Mesodermal cell (in vitro differentiated cells): ENCODE measurements around the gene C2orf92. TPM values are rescaled to one million over a fixed set of nuclear protein-coding genes. Genes with fewer than 3 reads are reported as not detected.
"Not testable (repeated sequence)": the region's sequence is repeated elsewhere in the genome, so short reads cannot be mapped to it uniquely, and the experiment has no call there.

Source experiments
- H3K27ac ChIP-seq: 2 replicates; pipeline ENCODE4 v1.7.0; 2013; ENCODE audit warnings: mild to moderate bottlenecking, low read depth, low read length, moderate library complexity; ENCODE audit not compliant: severe bottlenecking
- H3K36me3 ChIP-seq: 2 replicates; pipeline ENCODE4 v1.7.1; 2013; ENCODE audit warnings: mild to moderate bottlenecking, low read length, moderate library complexity; ENCODE audit not compliant: control insufficient read depth, insufficient read depth
- H3K4me1 ChIP-seq: one replicate; pipeline ENCODE4 v1.7.1; 2013; ENCODE audit warnings: mild to moderate bottlenecking, low read length; ENCODE audit not compliant: insufficient read depth, control insufficient read depth, poor library complexity, severe bottlenecking
- H3K4me3 ChIP-seq: 2 replicates; pipeline ENCODE4 v1.7.0; 2013; ENCODE audit warnings: low read length, control low read depth, mild to moderate bottlenecking; ENCODE audit not compliant: insufficient read depth, poor library complexity, severe bottlenecking; ENCODE audit errors: extremely low read depth
- H3K9me3 ChIP-seq: 2 replicates; pipeline ENCODE4 v1.7.1; 2013; ENCODE audit warnings: mild to moderate bottlenecking, low read length, moderate library complexity; ENCODE audit not compliant: control insufficient read depth
- WGBS, 2 experiments: methylation state at CpG; one replicate each; pipeline ENCODE4 v1.1.5; 2013; ENCODE audit warnings: missing lambda C conversion rate in 2 of 2; ENCODE audit not compliant: insufficient coverage in 2 of 2; 5-methylcytosine and 5-hydroxymethylcytosine counted together
- polyA plus RNA-seq, 2 experiments: library from polyadenylated mRNA; stranded (reverse); fragments of 50-300 nt; gene quantifications; one replicate each; pipeline ENCODE4 v1.2.3, GENCODE V29; 2013

C2orf92 gene
- 4.6 TPM for polyA plus RNA-seq (2013, experiment 1 of 2)
- polyA plus RNA-seq (2013, experiment 2 of 2) = 5.8 TPM

DNA sequence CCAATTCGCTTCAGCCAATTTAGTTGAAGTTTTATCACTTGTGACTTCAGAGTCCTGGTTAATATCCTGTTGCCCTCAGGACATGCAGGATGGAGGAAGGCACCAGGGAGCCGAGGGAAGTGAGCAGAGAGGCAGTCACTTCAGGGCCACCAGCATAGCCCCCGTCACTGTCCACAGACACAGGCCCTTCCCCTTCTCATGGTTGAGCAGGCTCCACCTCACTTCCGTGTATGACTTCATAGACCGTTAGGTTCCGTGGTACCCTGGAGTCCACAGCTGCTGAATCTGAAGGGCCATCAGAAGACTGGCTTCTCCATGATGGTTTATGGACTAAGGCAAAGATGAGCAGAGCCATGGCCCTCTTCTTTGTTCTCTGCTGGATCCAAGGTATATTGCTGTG, at the start of gene C2orf92:
C2orf92 (plus strand) TSS at position 266 of the 400 bp plus-strand sequence; CDS start at position 342, 76 bp downstream.
- Histone ChIP-seq H3K4me1 (no peaks in the 10 kb centered on the region), H3K9me3 (no peaks in the 10 kb centered on the region), H3K4me3 (no peak within 1 kb of the TSS), H3K27ac (no peak within 1 kb of the TSS), H3K36me3 (no peaks in the 10 kb centered on the region)
- WGBS, 2 experiments = 94 to 97% methylated on average over 4 to 6 of the region's 6 CpGs

DNA sequence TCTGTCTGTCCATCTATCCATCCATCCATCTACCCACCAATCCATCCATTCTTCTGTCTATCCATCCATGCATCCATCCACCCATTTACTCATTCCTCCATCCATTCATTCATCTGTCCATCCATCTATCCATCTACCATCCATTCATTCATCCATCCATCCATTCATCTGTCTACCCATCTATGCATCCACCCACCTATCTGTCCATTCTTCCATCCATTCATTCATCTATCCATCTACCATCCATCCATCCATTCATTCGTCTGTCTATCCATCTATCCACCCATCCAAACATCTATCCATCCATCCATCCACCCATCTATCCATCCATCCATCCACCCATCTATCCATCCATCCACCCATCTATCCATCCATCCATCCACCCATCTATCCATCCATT, 49.0 kb upstream of the C2orf92 start:
- WGBS, 2 experiments = no CpG with 5 or more reads among the region's 1 CpG
- not testable (repeated sequence) for H3K4me3 ChIP-seq

DNA sequence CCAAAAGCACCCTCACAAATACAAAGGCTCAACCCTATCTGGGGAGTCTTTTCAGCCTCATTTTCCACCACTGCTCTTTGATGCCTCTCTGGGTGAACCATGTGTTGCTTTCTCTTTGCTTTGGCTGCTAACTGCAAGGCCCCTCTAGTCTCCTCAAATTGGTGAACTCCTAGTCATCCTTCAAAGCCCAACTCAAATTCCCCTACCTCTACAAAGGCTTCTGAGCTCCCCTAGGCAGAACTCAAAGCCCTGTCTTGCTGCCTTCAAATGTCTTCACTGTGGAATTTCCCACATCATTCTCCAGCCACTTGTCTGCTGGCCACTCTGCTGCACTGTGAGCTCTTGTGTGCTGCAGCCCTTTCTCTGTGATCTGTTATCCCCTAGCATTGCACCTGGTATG, 46.5 kb upstream of the C2orf92 start:
- H3K4me1 ChIP-seq, H3K4me3 ChIP-seq, H3K36me3 ChIP-seq, H3K9me3 ChIP-seq, H3K27ac ChIP-seq: not testable (repeated sequence)

More for the DNA sequence above, 49.0 kb upstream of the C2orf92 start:
- not testable (repeated sequence) for H3K36me3 ChIP-seq, H3K9me3 ChIP-seq, H3K4me1 ChIP-seq, H3K27ac ChIP-seq

DNA sequence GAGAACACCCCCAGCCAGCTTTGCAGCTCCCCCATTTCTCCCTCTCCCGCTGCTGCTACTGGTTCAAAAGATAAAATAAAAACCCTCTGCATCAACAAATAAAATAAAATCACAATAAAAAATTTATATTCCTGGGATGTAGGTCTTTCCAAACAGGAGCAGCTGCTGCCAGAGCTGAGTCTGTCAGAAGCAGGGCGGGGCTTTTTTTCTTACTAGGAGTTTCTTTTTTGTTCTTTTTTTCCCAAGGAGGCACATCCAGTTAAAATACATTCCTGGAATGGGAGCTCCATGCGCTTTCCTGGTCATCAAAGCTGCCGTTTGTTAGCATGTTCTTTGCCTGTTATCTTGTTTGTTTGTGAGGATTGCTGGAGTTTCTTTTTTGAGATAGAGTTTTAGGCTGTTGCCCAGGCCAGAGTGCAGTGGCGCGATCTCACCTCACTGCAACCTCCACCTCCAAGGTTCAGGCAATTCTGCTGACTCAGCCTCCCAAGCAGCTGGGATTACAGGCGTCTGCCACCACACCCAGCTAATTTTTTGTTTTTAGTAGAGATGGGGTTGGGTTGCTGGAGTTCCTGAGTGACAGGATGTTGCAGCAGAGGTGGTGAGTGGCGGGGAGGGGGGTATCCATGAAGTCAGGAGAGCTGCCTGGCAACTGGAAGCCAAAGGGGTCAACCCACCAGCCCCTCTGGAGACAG, 44.0 kb upstream of the C2orf92 start:
- WGBS, 2 experiments = 100% methylated on average over 1 of the region's 8 CpGs; no CpG with 5 or more reads in 1 of the 2 experiments
- H3K27ac ChIP-seq, H3K9me3 ChIP-seq, H3K36me3 ChIP-seq, H3K4me3 ChIP-seq, H3K4me1 ChIP-seq: not testable (repeated sequence)

DNA sequence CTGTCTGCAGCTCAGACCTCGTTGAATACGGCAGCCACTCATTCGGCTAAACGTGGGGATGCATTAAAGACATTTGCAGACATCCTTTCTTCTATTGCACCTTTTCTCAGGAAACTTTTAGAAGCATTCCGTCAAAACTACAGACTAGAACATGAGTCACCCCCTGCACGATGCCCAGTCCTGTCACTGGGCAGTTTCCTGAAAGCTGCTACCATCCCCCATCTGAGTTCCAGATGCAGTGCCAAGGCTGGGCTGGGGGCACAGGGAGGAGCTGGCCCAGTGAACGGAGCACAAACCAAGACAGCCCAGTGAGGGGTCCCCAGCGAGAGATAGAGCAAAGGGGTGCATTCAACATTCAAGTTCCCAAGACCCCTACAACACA, 43.5 kb upstream of the C2orf92 start:
- not testable (repeated sequence) for H3K4me1 ChIP-seq, H3K36me3 ChIP-seq
- 84 to 85% methylated on average over 6 of the region's 8 CpGs for WGBS, 2 experiments

DNA sequence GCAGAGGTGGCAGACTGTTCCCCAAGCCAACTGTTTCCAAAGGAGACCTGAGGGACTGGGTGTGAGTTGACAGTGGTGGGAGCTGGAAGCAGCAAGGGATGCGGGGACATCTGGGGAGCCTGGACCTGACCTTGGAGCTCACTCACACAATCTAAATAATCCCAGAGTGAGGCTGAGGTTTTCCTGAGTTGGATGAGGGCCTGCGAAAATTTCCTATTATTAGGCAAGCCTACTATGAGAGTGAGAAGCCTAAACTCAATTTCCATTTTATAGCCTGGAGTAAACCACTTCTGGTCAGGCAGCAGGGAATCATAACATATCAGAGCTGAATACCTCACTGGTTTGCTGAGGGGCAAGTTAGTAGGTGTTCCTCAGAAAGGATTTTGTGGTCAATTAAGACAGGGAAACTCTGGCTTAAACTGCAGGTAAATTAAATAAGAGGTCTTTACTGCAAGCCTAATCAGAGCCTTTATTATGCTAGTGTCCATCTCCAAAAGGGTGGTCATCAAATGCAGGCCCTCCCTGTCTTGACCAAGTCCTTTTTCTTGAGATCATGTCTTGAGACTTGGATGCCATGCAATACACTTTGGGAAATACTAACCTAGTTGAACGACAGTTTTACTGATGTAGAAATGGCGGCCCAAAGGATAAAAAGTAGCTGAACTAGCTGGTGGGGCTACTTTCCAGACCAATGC, 25.3 kb upstream of the C2orf92 start:
- H3K4me1 ChIP-seq = no peaks in the 10 kb centered on the region
- no peak overlapping the region for H3K4me3 ChIP-seq
- H3K36me3 ChIP-seq = peaks cover 21% of the 10 kb centered on the region
- no peak overlapping the region for H3K27ac ChIP-seq
- 100% methylated on average over 1 of the region's 4 CpGs; no CpG with 5 or more reads in 1 of the 2 experiments for WGBS, 2 experiments
- H3K9me3 ChIP-seq = no peaks in the 10 kb centered on the region

More for the DNA sequence above, 43.5 kb upstream of the C2orf92 start:
- not testable (repeated sequence) for H3K9me3 ChIP-seq, H3K27ac ChIP-seq, H3K4me3 ChIP-seq

DNA sequence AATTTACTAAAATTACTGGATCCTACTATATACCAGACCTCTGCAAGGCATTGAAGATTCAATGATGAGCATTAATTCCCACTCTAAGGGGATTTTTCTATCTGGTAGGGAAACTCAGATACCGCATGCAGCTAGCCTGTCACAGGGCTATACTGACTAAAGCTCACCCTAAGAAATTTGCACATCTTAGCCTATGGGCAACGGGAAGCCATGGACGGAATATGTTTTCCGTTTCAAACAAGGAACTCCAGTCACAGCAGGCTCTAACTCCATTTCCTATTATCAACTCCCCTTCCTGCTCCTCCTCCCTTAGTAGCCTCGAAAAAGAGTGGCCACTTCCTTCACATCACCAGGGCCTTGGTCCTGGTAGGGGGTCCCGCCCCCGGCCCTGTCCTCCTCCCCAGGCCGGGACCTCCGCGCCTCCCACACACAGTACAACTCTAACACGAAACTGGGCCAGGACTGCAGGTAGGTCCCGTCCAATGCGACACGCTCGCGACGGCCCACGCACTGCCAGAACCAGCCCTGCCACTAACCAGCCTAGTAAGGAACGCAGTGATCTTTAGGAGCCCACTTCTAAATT, 24.3 kb upstream of the C2orf92 start:
- Histone ChIP-seq H3K27ac (peak overlapping the region; percentile 78), H3K9me3 (no peaks in the 10 kb centered on the region), H3K36me3 (peaks cover 28% of the 10 kb centered on the region), H3K4me3 (peak overlapping the region; percentile 97), H3K4me1 (no peaks in the 10 kb centered on the region)
- 13 to 17% methylated on average over 13 to 19 of the region's 19 CpGs for WGBS, 2 experiments

DNA sequence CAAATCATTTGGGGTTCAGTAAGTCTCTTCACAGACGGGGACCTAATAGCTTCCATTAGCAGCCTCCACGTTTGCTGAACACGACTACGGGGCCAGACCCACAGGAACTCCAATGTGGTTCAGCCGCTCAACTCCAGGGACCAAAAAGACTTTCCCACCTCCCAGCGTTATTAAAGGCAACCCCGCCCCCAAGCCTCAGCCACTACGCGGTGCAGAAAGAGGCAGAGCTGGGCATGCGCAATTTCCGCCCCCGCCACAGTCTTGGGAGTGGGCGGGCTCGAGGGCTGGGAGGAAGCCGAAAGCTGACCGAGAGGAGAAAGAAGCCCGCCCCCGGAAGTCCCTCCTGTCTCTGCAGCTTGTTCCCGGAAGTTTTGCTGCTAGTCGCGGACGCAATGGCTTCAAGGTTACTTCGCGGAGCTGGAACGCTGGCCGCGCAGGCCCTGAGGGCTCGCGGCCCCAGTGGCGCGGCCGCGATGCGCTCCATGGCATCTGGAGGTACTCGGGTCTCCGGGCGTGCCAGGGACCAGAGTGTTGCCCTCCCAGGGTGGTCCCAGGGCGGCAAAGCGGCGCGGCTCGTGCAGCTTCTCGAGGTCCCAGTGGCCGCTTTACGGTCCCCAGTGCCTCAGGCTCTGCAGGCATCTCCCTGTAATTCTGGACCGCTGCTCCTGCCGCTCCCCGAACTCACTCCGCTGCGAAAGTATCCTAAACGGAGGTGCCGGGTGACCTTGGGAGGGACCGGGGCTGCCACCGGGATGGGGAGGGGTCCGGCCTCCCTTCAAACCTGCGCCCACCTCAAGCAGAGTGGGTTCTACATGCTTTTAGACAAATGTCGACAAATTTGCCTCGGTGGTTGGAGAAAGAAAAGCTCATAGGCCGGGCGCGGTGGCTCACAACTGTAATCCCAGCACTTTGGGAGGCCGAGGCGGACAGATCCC, 23.6 kb upstream of the C2orf92 start, which contains the start of gene COX5B:
COX5B (plus strand) TSS at position 368 of the 935 bp plus-strand sequence; CDS start at position 393, 25 bp downstream.
- Histone ChIP-seq H3K27ac (peak within 1 kb of the TSS; percentile 78), H3K4me3 (peak within 1 kb of the TSS; percentile 97), H3K36me3 (peaks cover 32% of the 10 kb centered on the region), H3K9me3 (no peaks in the 10 kb centered on the region), H3K4me1 (no peaks in the 10 kb centered on the region)
- 3% methylated on average over 41 to 46 of the region's 63 CpGs for WGBS, 2 experiments

DNA sequence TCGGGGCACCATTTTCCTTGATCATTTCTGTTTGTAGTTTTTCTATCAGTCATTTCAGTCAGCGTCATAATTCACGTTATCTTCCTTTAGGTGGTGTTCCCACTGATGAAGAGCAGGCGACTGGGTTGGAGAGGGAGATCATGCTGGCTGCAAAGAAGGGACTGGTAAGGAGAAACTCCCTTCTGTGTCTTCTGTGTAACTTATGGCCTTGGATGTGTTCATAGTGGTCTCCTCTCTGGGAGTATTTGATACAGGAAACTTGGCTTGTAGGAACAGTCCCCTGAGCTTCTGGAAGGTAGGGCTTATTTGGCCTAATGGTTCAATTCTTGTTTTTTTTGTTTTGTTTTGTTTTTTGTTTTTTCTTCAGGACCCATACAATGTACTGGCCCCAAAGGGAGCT, 22.5 kb upstream of the C2orf92 start:
- no peaks in the 10 kb centered on the region for H3K9me3 ChIP-seq
- H3K4me3 ChIP-seq = peak overlapping the region; percentile 97
- no peaks in the 10 kb centered on the region for H3K4me1 ChIP-seq
- peaks cover 32% of the 10 kb centered on the region for H3K36me3 ChIP-seq
- 95 to 100% methylated on average over 3 to 4 of the region's 4 CpGs for WGBS, 2 experiments
- no peak overlapping the region for H3K27ac ChIP-seq

DNA sequence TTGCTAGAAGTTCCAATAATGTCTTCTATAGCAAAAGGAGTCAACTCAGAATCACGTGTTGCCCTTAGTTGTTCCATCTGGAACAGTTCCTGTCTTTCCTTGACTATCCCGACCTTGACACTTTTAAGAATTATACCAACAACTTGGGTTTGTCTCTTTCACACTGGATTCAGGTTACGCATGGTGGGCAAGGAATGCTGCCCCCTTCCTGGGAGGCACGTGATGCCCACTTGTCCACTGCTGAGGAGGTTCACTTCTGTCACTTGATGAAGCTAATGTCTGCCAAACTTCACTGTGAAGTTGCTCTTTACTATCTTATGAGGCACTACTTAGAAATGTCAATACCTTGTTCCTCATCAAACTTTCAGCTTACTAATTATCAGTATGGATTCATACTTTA, 18.4 kb upstream of the C2orf92 start:
- no peak overlapping the region for H3K4me3 ChIP-seq
- peaks cover 60% of the 10 kb centered on the region for H3K36me3 ChIP-seq
- no peak overlapping the region for H3K27ac ChIP-seq

More for the DNA sequence above, 18.4 kb upstream of the C2orf92 start:
- WGBS, 2 experiments = 94 to 98% methylated on average over 4 of the region's 4 CpGs
- no peaks in the 10 kb centered on the region for H3K4me1 ChIP-seq
- peaks cover 7% of the 10 kb centered on the region for H3K9me3 ChIP-seq
